IMR-90 (cell line): Measurements from ENCODE around the gene GTPBP4. TPM values are rescaled to one million over a fixed set of nuclear protein-coding genes. Genes with fewer than 3 reads are reported as not detected.

Experiments used
- ATAC-seq: fragments of 200-7000 bp; cut with Tn5 transposase; 2 replicates; pipeline ENCODE4 v1.9.1; 2020; ENCODE audit warnings: low read depth, mild to moderate bottlenecking, moderate library complexity
- BruUV-seq: library from RNA; stranded (reverse); fragments of 400-500 nt; replicated peaks from 2 replicates; lab custom pipeline; 2021; lab: Mats Ljungman, UMichigan
- CTCF ChIA-PET: fragments of 300-600 bp; formaldehyde crosslinking; extraction: SDS; loops from one replicate; lab custom pipeline; 2021; ENCODE audit warnings: antibody characterized with exemption; lab: Yijun Ruan, JAX
- POLR2A ChIA-PET: fragments of 300-600 bp; sonication (Branson Sonifier 250); formaldehyde crosslinking; loops from one replicate; lab custom pipeline; 2022; ENCODE audit warnings: antibody characterized with exemption; ENCODE audit not compliant: unreplicated experiment; lab: Charles Lee
- DNase-seq: peaks from one replicate; pipeline ENCODE4 v3.0.0; 2013
- H2AFZ ChIP-seq: replicated peaks from 2 replicates; pipeline ENCODE3; 2013; ENCODE audit warnings: low read length, mild to moderate bottlenecking; ENCODE audit not compliant: poor library complexity
- H2AK5ac ChIP-seq: 2 replicates; pipeline ENCODE4 v1.6.1; 2013; ENCODE audit warnings: low read depth, low read length, inconsistent platforms
- H2AK9ac ChIP-seq: replicated peaks from 2 replicates; pipeline ENCODE3; 2013; ENCODE audit warnings: mild to moderate bottlenecking, low read depth, low read length, moderate library complexity; ENCODE audit not compliant: poor library complexity
- H2BK120ac ChIP-seq: 2 replicates; pipeline ENCODE4 v1.6.1; 2013; ENCODE audit warnings: low read depth, low read length, inconsistent platforms
- H2BK15ac ChIP-seq: 3 replicates; pipeline ENCODE4 v1.6.1; 2013; ENCODE audit warnings: low read depth, low read length, inconsistent platforms
- H2BK20ac ChIP-seq: 2 replicates; pipeline ENCODE4 v1.6.1; 2013; ENCODE audit warnings: low read depth, mild to moderate bottlenecking, inconsistent platforms, low read length, moderate library complexity
- H2BK5ac ChIP-seq: 2 replicates; pipeline ENCODE4 v1.6.1; 2013; ENCODE audit warnings: mild to moderate bottlenecking, low read depth, low read length, inconsistent platforms; ENCODE audit not compliant: poor library complexity, severe bottlenecking
- H3K14ac ChIP-seq: replicated peaks from 2 replicates; pipeline ENCODE4 v1.6.1; 2013; ENCODE audit warnings: low read depth, low read length, inconsistent platforms
- H3K18ac ChIP-seq: 2 replicates; pipeline ENCODE4 v1.6.1; 2013; ENCODE audit warnings: low read depth, low read length, control low read depth
- H3K23ac ChIP-seq: 2 replicates; pipeline ENCODE4 v1.6.1; 2013; ENCODE audit warnings: low read depth, low read length, inconsistent platforms
- H3K27ac ChIP-seq: 2 replicates; pipeline ENCODE4 v1.5.1; 2013; ENCODE audit warnings: mild to moderate bottlenecking, control low read depth, low read length; ENCODE audit not compliant: insufficient read depth
- H3K27me3 ChIP-seq: 2 replicates; pipeline ENCODE4 v1.6.1; 2013; ENCODE audit warnings: low read length; ENCODE audit not compliant: control insufficient read depth, insufficient read depth
- H3K36me3 ChIP-seq: 2 replicates; pipeline ENCODE4 v1.6.1; 2013; ENCODE audit warnings: low read length, mixed read lengths; ENCODE audit not compliant: control insufficient read depth, insufficient read depth
- H3K4ac ChIP-seq: 2 replicates; pipeline ENCODE4 v1.6.1; 2013; ENCODE audit warnings: low read depth, low read length, inconsistent platforms
- H3K4me1 ChIP-seq: 2 replicates; pipeline ENCODE4 v1.6.1; 2013; ENCODE audit warnings: low read length, mixed read lengths; ENCODE audit not compliant: control insufficient read depth, insufficient read depth
- H3K4me2 ChIP-seq: 2 replicates; pipeline ENCODE4 v1.6.1; 2013; ENCODE audit warnings: low read depth, mild to moderate bottlenecking, control low read depth, low read length, moderate library complexity
- H3K4me3 ChIP-seq: 2 replicates; pipeline ENCODE4 v1.5.1; 2013; ENCODE audit warnings: low read depth, mild to moderate bottlenecking, control low read depth, low read length, moderate library complexity; ENCODE audit not compliant: insufficient read depth
- H3K56ac ChIP-seq: 2 replicates; pipeline ENCODE4 v1.6.1; 2013; ENCODE audit warnings: low read length, inconsistent platforms; ENCODE audit not compliant: insufficient read depth; ENCODE audit errors: extremely low read depth
- H3K79me1 ChIP-seq, 2 experiments: 2 replicates each; pipeline ENCODE4 v1.6.1; 2013; ENCODE audit warnings: low read length in 2 of 2, inconsistent platforms in 1 of 2, low read depth in 1 of 2
- H3K9ac ChIP-seq: 2 replicates; pipeline ENCODE4 v1.6.1; 2013; ENCODE audit warnings: low read depth, low read length, control low read depth
- H3K9me1 ChIP-seq: 2 replicates; pipeline ENCODE4 v1.6.1; 2013; ENCODE audit warnings: low read length, inconsistent platforms; ENCODE audit not compliant: insufficient read depth
- H3K9me3 ChIP-seq: 2 replicates; pipeline ENCODE4 v1.6.1; 2013; ENCODE audit warnings: low read length; ENCODE audit not compliant: control insufficient read depth, insufficient read depth
- H4K20me1 ChIP-seq: 2 replicates; pipeline ENCODE4 v1.6.1; 2013; ENCODE audit warnings: low read length, inconsistent platforms; ENCODE audit not compliant: insufficient read depth
- H4K5ac ChIP-seq: 2 replicates; pipeline ENCODE4 v1.6.1; 2013; ENCODE audit warnings: mild to moderate bottlenecking, low read depth, low read length, control low read depth
- H4K8ac ChIP-seq, 2 experiments: 2 replicates each; pipeline ENCODE4 v1.6.1; 2013; ENCODE audit warnings: low read depth in 2 of 2, low read length in 2 of 2, control low read depth in 1 of 2, inconsistent platforms in 1 of 2
- H4K91ac ChIP-seq: 2 replicates; pipeline ENCODE4 v1.6.1; 2013; ENCODE audit warnings: low read depth, low read length, inconsistent platforms; ENCODE audit not compliant: insufficient read depth
- BHLHE40 ChIP-seq: fragments of 150-350 bp; IDR thresholded peaks from 2 replicates; pipeline ENCODE4 v1.6.1; 2016; ENCODE audit warnings: mild to moderate bottlenecking, low read depth, low read length
- CEBPB ChIP-seq: IDR thresholded peaks from 2 replicates; pipeline ENCODE4 v1.6.1; 2012; ENCODE audit warnings: low read depth, low read length, improper control_type of control experiment
- CHD1 ChIP-seq: IDR thresholded peaks from 2 replicates; pipeline ENCODE4 v1.6.1; 2012; ENCODE audit warnings: low read depth, low read length, improper control_type of control experiment
- ELK1 ChIP-seq: fragments of 150-350 bp; IDR thresholded peaks from 2 replicates; pipeline ENCODE4 v1.6.1; 2016; ENCODE audit warnings: low read depth, mild to moderate bottlenecking, low read length, moderate library complexity, borderline replicate concordance
- MAFK ChIP-seq: IDR thresholded peaks from 2 replicates; pipeline ENCODE4 v1.6.1; 2012; ENCODE audit warnings: low read depth, low read length, improper control_type of control experiment
- MAZ ChIP-seq: IDR thresholded peaks from 2 replicates; pipeline ENCODE4 v1.6.1; 2012; ENCODE audit warnings: low read depth, mild to moderate bottlenecking, low read length, improper control_type of control experiment, moderate library complexity, borderline replicate concordance
- MXI1 ChIP-seq: IDR thresholded peaks from 2 replicates; pipeline ENCODE4 v1.6.1; 2012; ENCODE audit warnings: low read depth, mild to moderate bottlenecking, low read length, moderate library complexity, borderline replicate concordance
- SMC3 ChIP-seq: fragments of 150-350 bp; IDR thresholded peaks from 2 replicates; pipeline ENCODE4 v1.6.1; 2016; ENCODE audit warnings: low read depth, mild to moderate bottlenecking, antibody characterized with exemption, low read length, moderate library complexity
- WGBS, 2 experiments: methylation state at CpG; one replicate each; pipeline versions ENCODE4 v1.1.5 to v1.1.7; 2013; ENCODE audit warnings: missing lambda C conversion rate in 2 of 2; ENCODE audit not compliant: insufficient read length in 1 of 2; ENCODE audit errors: extremely low coverage in 2 of 2; 5-methylcytosine and 5-hydroxymethylcytosine counted together
- dilution Hi-C: fragments of 300-500 bp; cut with HindIII; formaldehyde crosslinking; loops from one replicate; pipeline ENCODE4 v1.14.3; 2018; ENCODE audit warnings: low sequenced_read_pairs; ENCODE audit not compliant: unreplicated experiment
- in situ Hi-C: fragments of 300-500 bp; cut with MboI; formaldehyde crosslinking; loops from 3 replicates; pipeline ENCODE4 v1.14.3; 2019; ENCODE audit warnings: low sequenced_read_pairs, inconsistent platforms, mixed read lengths
- intact Hi-C: fragments of 100-400 bp; cut with micrococcal nuclease; formaldehyde crosslinking; loops from 2 replicates; pipeline ENCODE4 v1.10.0; 2022
- polyA plus RNA-seq, 3 experiments: library from polyadenylated mRNA; depleted of rRNA; stranded (reverse); fragments of >200 nt; gene quantifications; 2 replicates each; pipeline ENCODE4 v1.2.3, GENCODE V29; 2012; ENCODE audit warnings: low replicate concordance in 1 of 3
- total RNA-seq: library from RNA; depleted of rRNA; stranded (reverse); fragments of >200 nt; gene quantifications from 2 replicates; pipeline ENCODE4 v1.2.3, GENCODE V29; 2012
- TF ChIP-seq, protein P1 (sequence below): fragments of 150-350 bp; IDR thresholded peaks from 2 replicates; pipeline ENCODE4 v1.6.1; 2017; ENCODE audit warnings: mild to moderate bottlenecking, antibody characterized with exemption, low read length, low read depth

Gene GTPBP4
- total and polyA plus RNA-seq, 2 of the 4 experiments (the other 2 are of a cell fraction) = 46.2 to 48.6 TPM

GRCh38 chr10:978826-979421 is 9.3 kb upstream of the GTPBP4 start:
- H3K18ac ChIP-seq = no peak overlapping the region
- ChIA-PET POLR2A (no interaction called here), CTCF (no interaction called here)
- H3K4ac ChIP-seq = no peak overlapping the region
- H3K79me1 ChIP-seq = peaks cover 3 to 9% of the 10 kb centered on the region in 2 experiments
- H3K4me3 ChIP-seq = no peak overlapping the region
- H3K9me3 ChIP-seq = peaks cover 23% of the 10 kb centered on the region
- H2AK5ac ChIP-seq = no peak overlapping the region
- no peak overlapping the region for H4K8ac ChIP-seq
- intact Hi-C loops = no loop called here
- H3K27ac ChIP-seq = no peak overlapping the region
- dilution Hi-C loops = no loop called here
- H3K9ac ChIP-seq = no peak overlapping the region
- no peak overlapping the region for H2BK120ac ChIP-seq
- H2BK20ac ChIP-seq = no peak overlapping the region
- no peak overlapping the region for H3K56ac ChIP-seq
- no peak for TF ChIP-seq MAFK
- TF ChIP-seq BHLHE40 = no peak
- TF ChIP-seq ELK1 = no peak
- TF ChIP-seq CEBPB = no peak
- no peak for TF ChIP-seq MAZ
- no peak for TF ChIP-seq SMC3
- TF ChIP-seq, protein P1, sequence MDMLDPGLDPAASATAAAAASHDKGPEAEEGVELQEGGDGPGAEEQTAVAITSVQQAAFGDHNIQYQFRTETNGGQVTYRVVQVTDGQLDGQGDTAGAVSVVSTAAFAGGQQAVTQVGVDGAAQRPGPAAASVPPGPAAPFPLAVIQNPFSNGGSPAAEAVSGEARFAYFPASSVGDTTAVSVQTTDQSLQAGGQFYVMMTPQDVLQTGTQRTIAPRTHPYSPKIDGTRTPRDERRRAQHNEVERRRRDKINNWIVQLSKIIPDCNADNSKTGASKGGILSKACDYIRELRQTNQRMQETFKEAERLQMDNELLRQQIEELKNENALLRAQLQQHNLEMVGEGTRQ = no peak
- TF ChIP-seq MXI1 = no peak
- TF ChIP-seq CHD1 = no peak
- no peaks in the 10 kb centered on the region for H4K20me1 ChIP-seq
- H2BK5ac ChIP-seq = no peak overlapping the region
- peaks cover 2% of the 10 kb centered on the region for H3K36me3 ChIP-seq
- H2BK15ac ChIP-seq = no peak overlapping the region
- no peaks in the 10 kb centered on the region for H3K9me1 ChIP-seq
- H3K4me2 ChIP-seq = no peak overlapping the region
- no peak overlapping the region for H4K5ac ChIP-seq
- WGBS, 2 experiments = no CpG with 5 or more reads among the region's 2 CpGs
- H4K91ac ChIP-seq = no peak overlapping the region
- H3K14ac ChIP-seq = no peak overlapping the region
- no peak overlapping the region for H2AK9ac ChIP-seq
- ATAC-seq (no peak), DNase-seq (no peak)
- no peak overlapping the region for H2AFZ ChIP-seq
- BruUV-seq = no TSS peak
- in situ Hi-C loops = no loop called here
- no peaks in the 10 kb centered on the region for H3K27me3 ChIP-seq
- H3K4me1 ChIP-seq = no peaks in the 10 kb centered on the region
- no peak overlapping the region for H3K23ac ChIP-seq
